Measurements from ENCODE around the gene NOXO1.

GRCh38 chr16:1971796-1972489, 9.3 kb downstream of the NOXO1 start, which contains the start of gene TBL3:
- TF ChIP-seq POLR2A (IDR thresholded peaks at IDR 0.05; ENCODE audit: low read length) (peak; percentile 97), GATA1 (IDR thresholded peaks at IDR 0.05; ENCODE audit: low read depth, low read length) (no peak)
